Fibroblast of villous mesenchyme (primary cell): ENCODE data around the gene RTN4R. TPM values are rescaled to one million over a fixed set of nuclear protein-coding genes. Genes with fewer than 3 reads are reported as not detected.

ENCODE experiments used
- DNase-seq: peaks from one replicate; pipeline ENCODE4 v3.0.0-alpha.2; 2010; ENCODE audit warnings: low read depth
- H3K4me3 ChIP-seq: 2 replicates; pipeline ENCODE4 v1.5.1; 2011; ENCODE audit warnings: low read depth, mild to moderate bottlenecking, low read length
- CTCF ChIP-seq: IDR thresholded peaks from 2 replicates; pipeline ENCODE4 v1.5.1; 2012; ENCODE audit warnings: low read depth, mild to moderate bottlenecking, low read length; ENCODE audit not compliant: insufficient read depth
- total RNA-seq: library from RNA; depleted of rRNA; stranded (reverse); fragments of >200 nt; gene quantifications from 2 replicates; pipeline ENCODE4 v1.2.3, GENCODE V29; 2012

RTN4R gene
- total RNA-seq, 1 donor: 1.3 TPM

- TF ChIP-seq CTCF: no peak
Measured at GRCh38 chr22:20256551-20257211, 11.4 kb downstream of the RTN4R start.

GRCh38 chr22:20256027-20256426, 12.1 kb downstream of the RTN4R start:
- H3K4me3 ChIP-seq: no peak overlapping the region
- TF ChIP-seq CTCF: no peak

More at GRCh38 chr22:20256551-20257211, 11.4 kb downstream of the RTN4R start:
- no peak overlapping the region for H3K4me3 ChIP-seq
- no peak for DNase-seq

GRCh38 chr22:20254975-20255946, 12.9 kb downstream of the RTN4R start:
- DNase-seq: no peak
- no peak for TF ChIP-seq CTCF
- H3K4me3 ChIP-seq: no peak overlapping the region

More at GRCh38 chr22:20256027-20256426, 12.1 kb downstream of the RTN4R start:
- no peak for DNase-seq

GRCh38 chr22:20253161-20253560, 15.0 kb downstream of the RTN4R start:
- TF ChIP-seq CTCF: no peak
- no peak overlapping the region for H3K4me3 ChIP-seq
- no peak for DNase-seq

GRCh38 chr22:20251981-20252380, 16.1 kb downstream of the RTN4R start:
- no peak overlapping the region for H3K4me3 ChIP-seq
- no peak for TF ChIP-seq CTCF
- DNase-seq: no peak

GRCh38 chr22:20251491-20251890, 16.6 kb downstream of the RTN4R start:
- TF ChIP-seq CTCF: no peak
- H3K4me3 ChIP-seq: no peak overlapping the region
- no peak for DNase-seq
